ENCODE data around the gene METTL6. TPM values are rescaled to one million over a fixed set of nuclear protein-coding genes. Genes with fewer than 3 reads are reported as not detected.
A peak's percentile ranks its signal among the peaks of the same experiment; 100 is the strongest.
"Not testable (repeated sequence)": the region's sequence is repeated elsewhere in the genome, so short reads cannot be mapped to it uniquely, and the experiment has no call there.

METTL6 gene
- total and polyA plus RNA-seq, 2 of the 4 experiments (the other 2 are of a cell fraction) = 15.4 to 21.5 TPM

- H3K79me1 ChIP-seq (ENCODE audit: low read depth in 1 of 2, low read length in 2 of 2); BruUV-seq (replicated peaks); H3K56ac ChIP-seq (ENCODE audit: extremely low read depth, insufficient read depth, low read length); H4K20me1 ChIP-seq (ENCODE audit: insufficient read depth, low read length); H2AK5ac ChIP-seq (ENCODE audit: low read depth, low read length); intact Hi-C loops (cut with micrococcal nuclease); H3K4me3 ChIP-seq (ENCODE audit: insufficient read depth, low read depth, low read length); H2BK20ac ChIP-seq (ENCODE audit: low read depth, low read length); H2AK9ac ChIP-seq (replicated peaks; ENCODE audit: low read depth, low read length, poor library complexity); H3K14ac ChIP-seq (replicated peaks; ENCODE audit: low read depth, low read length); H3K18ac ChIP-seq (ENCODE audit: low read depth, low read length); H3K27ac ChIP-seq (ENCODE audit: insufficient read depth, low read length); H4K8ac ChIP-seq (ENCODE audit: low read depth in 2 of 2, low read length in 2 of 2); H2BK120ac ChIP-seq (ENCODE audit: low read depth, low read length); H2AFZ ChIP-seq (replicated peaks; ENCODE audit: low read length, poor library complexity); POLR2A ChIA-PET (ENCODE audit: unreplicated experiment); H2BK5ac ChIP-seq (ENCODE audit: low read depth, low read length, poor library complexity, severe bottlenecking); H4K5ac ChIP-seq (ENCODE audit: low read depth, low read length); dilution Hi-C loops (cut with HindIII; ENCODE audit: low sequenced_read_pairs, unreplicated experiment); H3K4ac ChIP-seq (ENCODE audit: low read depth, low read length); H3K4me1 ChIP-seq (ENCODE audit: control insufficient read depth, insufficient read depth, low read length); H2BK15ac ChIP-seq (ENCODE audit: low read depth, low read length); CTCF ChIA-PET; H3K27me3 ChIP-seq (ENCODE audit: control insufficient read depth, insufficient read depth, low read length); H3K9ac ChIP-seq (ENCODE audit: low read depth, low read length); H3K4me2 ChIP-seq (ENCODE audit: low read depth, low read length); H3K9me3 ChIP-seq (ENCODE audit: control insufficient read depth, insufficient read depth, low read length); H3K9me1 ChIP-seq (ENCODE audit: insufficient read depth, low read length); ATAC-seq (ENCODE audit: low read depth); H3K36me3 ChIP-seq (ENCODE audit: control insufficient read depth, insufficient read depth, low read length); H3K23ac ChIP-seq (ENCODE audit: low read depth, low read length); H4K91ac ChIP-seq (ENCODE audit: insufficient read depth, low read depth, low read length): not testable (repeated sequence)
- in situ Hi-C loops (cut with MboI; ENCODE audit: low sequenced_read_pairs) = loop anchor here (25.0 kb wide), 1 partner anchor 286 kb away; no protein-coding TSS in a partner anchor
- peak; percentile 11 for DNase-seq
- TF ChIP-seq RAD21 (IDR thresholded peaks at IDR 0.05; ENCODE audit: low read length) (peak; percentile 31), SMC3 (IDR thresholded peaks at IDR 0.05; ENCODE audit: low read depth, low read length) (peak; percentile 19; the same call in 1 of the 2 replicates)
- TF ChIP-seq, protein P1, sequence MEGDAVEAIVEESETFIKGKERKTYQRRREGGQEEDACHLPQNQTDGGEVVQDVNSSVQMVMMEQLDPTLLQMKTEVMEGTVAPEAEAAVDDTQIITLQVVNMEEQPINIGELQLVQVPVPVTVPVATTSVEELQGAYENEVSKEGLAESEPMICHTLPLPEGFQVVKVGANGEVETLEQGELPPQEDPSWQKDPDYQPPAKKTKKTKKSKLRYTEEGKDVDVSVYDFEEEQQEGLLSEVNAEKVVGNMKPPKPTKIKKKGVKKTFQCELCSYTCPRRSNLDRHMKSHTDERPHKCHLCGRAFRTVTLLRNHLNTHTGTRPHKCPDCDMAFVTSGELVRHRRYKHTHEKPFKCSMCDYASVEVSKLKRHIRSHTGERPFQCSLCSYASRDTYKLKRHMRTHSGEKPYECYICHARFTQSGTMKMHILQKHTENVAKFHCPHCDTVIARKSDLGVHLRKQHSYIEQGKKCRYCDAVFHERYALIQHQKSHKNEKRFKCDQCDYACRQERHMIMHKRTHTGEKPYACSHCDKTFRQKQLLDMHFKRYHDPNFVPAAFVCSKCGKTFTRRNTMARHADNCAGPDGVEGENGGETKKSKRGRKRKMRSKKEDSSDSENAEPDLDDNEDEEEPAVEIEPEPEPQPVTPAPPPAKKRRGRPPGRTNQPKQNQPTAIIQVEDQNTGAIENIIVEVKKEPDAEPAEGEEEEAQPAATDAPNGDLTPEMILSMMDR (conservative IDR thresholded peaks at IDR 0.05; ENCODE audit: low read depth, low read length) = peak; percentile 36
- WGBS, 2 experiments (ENCODE audit: extremely low coverage in 2 of 2, insufficient read length in 1 of 2) = 90% methylated on average over 2 of the region's 3 CpGs; no CpG with 5 or more reads in 1 of the 2 experiments
Measured at GRCh38 chr3:15398731-15399133, 28.6 kb downstream of the METTL6 start.

DNA sequence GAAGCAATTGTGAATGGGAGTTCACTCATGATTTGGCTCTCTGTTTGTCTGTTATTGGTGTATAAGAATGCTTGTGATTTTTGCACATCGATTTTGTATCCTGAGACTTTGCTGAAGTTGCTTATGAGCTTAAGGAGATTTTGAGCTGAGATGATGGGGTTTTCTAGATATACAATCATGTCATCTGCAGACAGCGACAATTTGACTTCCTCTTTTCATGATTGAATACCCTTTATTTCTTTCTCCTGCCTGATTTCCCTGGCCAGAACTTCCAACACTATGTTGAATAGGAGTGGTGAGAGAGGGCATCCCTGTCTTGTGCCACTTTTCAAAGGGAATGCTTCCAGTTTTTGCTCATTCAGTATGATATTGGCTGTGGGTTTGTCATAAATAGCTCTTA, 34.1 kb downstream of the METTL6 start:
- BruUV-seq (replicated peaks); H2BK15ac ChIP-seq (ENCODE audit: low read depth, low read length); H3K36me3 ChIP-seq (ENCODE audit: control insufficient read depth, insufficient read depth, low read length); ATAC-seq (ENCODE audit: low read depth); DNase-seq; H2AK9ac ChIP-seq (replicated peaks; ENCODE audit: low read depth, low read length, poor library complexity); H2BK120ac ChIP-seq (ENCODE audit: low read depth, low read length); H4K91ac ChIP-seq (ENCODE audit: insufficient read depth, low read depth, low read length); H3K27ac ChIP-seq (ENCODE audit: insufficient read depth, low read length); H2AK5ac ChIP-seq (ENCODE audit: low read depth, low read length); CTCF ChIA-PET; intact Hi-C loops (cut with micrococcal nuclease); H2BK20ac ChIP-seq (ENCODE audit: low read depth, low read length); H3K14ac ChIP-seq (replicated peaks; ENCODE audit: low read depth, low read length); H3K27me3 ChIP-seq (ENCODE audit: control insufficient read depth, insufficient read depth, low read length); H3K9ac ChIP-seq (ENCODE audit: low read depth, low read length); H3K56ac ChIP-seq (ENCODE audit: extremely low read depth, insufficient read depth, low read length); H3K79me1 ChIP-seq (ENCODE audit: low read depth in 1 of 2, low read length in 2 of 2); H3K23ac ChIP-seq (ENCODE audit: low read depth, low read length); H3K9me1 ChIP-seq (ENCODE audit: insufficient read depth, low read length); H3K4me2 ChIP-seq (ENCODE audit: low read depth, low read length); H2BK5ac ChIP-seq (ENCODE audit: low read depth, low read length, poor library complexity, severe bottlenecking); H3K4me1 ChIP-seq (ENCODE audit: control insufficient read depth, insufficient read depth, low read length); H2AFZ ChIP-seq (replicated peaks; ENCODE audit: low read length, poor library complexity); H4K20me1 ChIP-seq (ENCODE audit: insufficient read depth, low read length); H3K4ac ChIP-seq (ENCODE audit: low read depth, low read length); POLR2A ChIA-PET (ENCODE audit: unreplicated experiment); H3K9me3 ChIP-seq (ENCODE audit: control insufficient read depth, insufficient read depth, low read length); dilution Hi-C loops (cut with HindIII; ENCODE audit: low sequenced_read_pairs, unreplicated experiment); H3K18ac ChIP-seq (ENCODE audit: low read depth, low read length); H3K4me3 ChIP-seq (ENCODE audit: insufficient read depth, low read depth, low read length); H4K5ac ChIP-seq (ENCODE audit: low read depth, low read length); H4K8ac ChIP-seq (ENCODE audit: low read depth in 2 of 2, low read length in 2 of 2): not testable (repeated sequence)
- in situ Hi-C loops (cut with MboI; ENCODE audit: low sequenced_read_pairs) = loop anchor here (25.0 kb wide), 1 partner anchor 281 kb away; no protein-coding TSS in a partner anchor
- no CpG with 5 or more reads among the region's 2 CpGs for WGBS, 2 experiments (ENCODE audit: extremely low coverage in 2 of 2, insufficient read length in 1 of 2)
